Kidney (tissue), 14 donors: ENCODE data around the gene CEP57. TPM values are rescaled to one million over a fixed set of nuclear protein-coding genes. Genes with fewer than 3 reads are reported as not detected.

Experiments used
- DNase-seq, 5 donors: peaks; one replicate each; pipeline ENCODE4 v3.0.0-alpha.2; 2013 to 2020
- FAIRE-seq: peaks from 2 replicates; lab custom pipeline; 2012; peaks lifted over from hg19 to GRCh38; lab: Jason Lieb, UNC
- H3K27ac ChIP-seq, 2 donors: one replicate each; pipeline ENCODE4 v1.7.0; 2013; ENCODE audit warnings: low read depth in 2 of 2, low read length in 2 of 2, inconsistent platforms in 1 of 2
- H3K27me3 ChIP-seq: one replicate; pipeline ENCODE4 v1.7.1; 2013; ENCODE audit warnings: low read length, inconsistent platforms; ENCODE audit not compliant: control insufficient read depth, insufficient read depth
- H3K36me3 ChIP-seq, 3 donors: one replicate each; pipeline versions ENCODE4 v1.7.0 to v1.7.1; 2013; ENCODE audit warnings: low read length in 3 of 3, control low read depth in 1 of 3, inconsistent platforms in 1 of 3; ENCODE audit not compliant: insufficient read depth in 3 of 3, control insufficient read depth in 2 of 3
- H3K4me1 ChIP-seq, 3 donors: one replicate each; pipeline versions ENCODE4 v1.7.0 to v1.7.1; 2013; ENCODE audit warnings: low read length in 3 of 3, inconsistent platforms in 1 of 3, low read depth in 1 of 3; ENCODE audit not compliant: control insufficient read depth in 2 of 3, insufficient read depth in 2 of 3
- H3K4me3 ChIP-seq, 3 donors: one replicate each; pipeline versions ENCODE4 v1.7.0 to v1.8.1; 2013; ENCODE audit warnings: low read length in 3 of 3, control low read depth in 1 of 3, inconsistent platforms in 1 of 3
- H3K9ac ChIP-seq, 3 donors: one replicate each; pipeline versions ENCODE4 v1.7.0 to v1.7.1; 2013; ENCODE audit warnings: low read length in 3 of 3, control low read depth in 1 of 3, inconsistent platforms in 1 of 3
- H3K9me3 ChIP-seq, 3 donors: one replicate each; pipeline versions ENCODE4 v1.7.0 to v1.7.1; 2013; ENCODE audit warnings: low read length in 3 of 3, control low read depth in 1 of 3, inconsistent platforms in 1 of 3; ENCODE audit not compliant: control insufficient read depth in 2 of 3, insufficient read depth in 1 of 3
- intact Hi-C: fragments of 100-400 bp; cut with DNase I; formaldehyde crosslinking; loops from one replicate; pipeline ENCODE4 v1.11.1; 2022
- polyA plus RNA-seq: library from polyadenylated mRNA; stranded (reverse); fragments of 350-450 nt; fragmentation: Illumina TruSeq; extraction: RNeasy Lipid Tissue Mini Kit (QIAGEN cat#74804); gene quantifications from one replicate; pipeline ENCODE4 v1.2.3, GENCODE V29; 2014; ENCODE audit warnings: low read depth, low replicate concordance; ENCODE audit not compliant: insufficient read depth
- total RNA-seq: library from RNA; stranded (reverse); fragmentation: NEBNext Ultra II Directional; extraction: Animal tissue kit (Norgen Biotek cat#: 25700); gene quantifications from one replicate; pipeline ENCODE4 v1.2.1, GENCODE V29; 2021
- TF ChIP-seq, protein P1 (sequence below): IDR thresholded peaks from 3 replicates; pipeline ENCODE4 v1.5.1; 2012; ENCODE audit warnings: mild to moderate bottlenecking, moderate library complexity, borderline replicate concordance; ENCODE audit not compliant: insufficient read depth; ENCODE audit errors: extremely low read depth
- donor health status: control.
- donor health status: control.
- donor health status: control.
- donor health status: control.
- donor health status: control.
- donor health status: DM: yes; HTN: yes; CAD: no.
- donor health status: Normal renal cell carcinoma (clear cell type).

Gene CEP57
- total and polyA plus RNA-seq, 2 donors from 2014 or later, result 14.9 to 33.4 TPM

DNA sequence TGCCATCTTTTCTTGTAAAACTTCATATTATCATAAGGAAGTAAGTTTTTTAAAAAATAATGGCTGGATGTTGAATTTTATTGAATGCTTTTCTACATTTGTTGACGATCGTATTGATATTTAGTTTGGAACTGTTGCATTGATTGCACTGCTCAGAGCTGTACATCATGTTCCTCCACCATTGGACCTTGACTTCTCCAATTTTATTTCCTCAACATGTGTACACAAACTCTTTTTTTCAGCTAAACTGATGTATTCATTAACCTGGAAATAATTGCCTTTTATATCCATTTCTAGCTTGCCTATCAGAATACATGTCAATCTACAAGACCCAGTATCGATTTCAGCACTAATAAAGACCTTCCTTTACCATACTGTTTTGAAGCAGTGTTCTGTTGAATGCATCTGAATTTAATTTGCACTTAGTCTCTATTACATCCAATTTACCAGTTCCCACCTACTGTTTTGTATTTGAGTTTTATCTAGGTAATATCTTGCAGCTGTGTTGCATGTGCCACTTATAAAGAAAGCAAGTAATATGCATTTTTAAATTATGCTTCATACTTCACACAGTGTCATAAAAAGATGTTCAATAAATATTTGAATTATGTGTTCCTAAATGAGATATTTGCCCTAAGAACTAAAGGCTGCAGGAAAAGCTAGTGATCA is 5.5 kb downstream of the CEP57 start:
- DNase-seq, result no peak
- H3K9ac ChIP-seq, result no peak overlapping the region

DNA sequence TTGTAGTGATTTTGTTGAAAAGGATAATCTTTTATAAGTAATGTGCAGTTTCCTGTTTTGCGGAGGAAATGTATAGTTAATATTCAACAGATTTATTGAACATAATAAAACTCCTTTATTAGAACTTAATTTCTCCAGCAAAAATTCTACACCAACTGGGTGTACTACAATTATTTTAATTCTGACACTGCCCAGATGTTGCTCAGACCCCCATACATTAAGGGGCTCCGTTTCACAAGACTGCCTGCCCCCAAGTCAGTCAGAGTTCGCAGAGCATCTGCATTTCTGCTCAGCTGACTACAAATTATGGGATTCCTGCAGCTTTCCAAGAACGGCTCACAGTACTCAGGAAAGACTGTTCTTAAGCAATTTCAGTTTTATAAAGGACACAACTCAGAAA is 6.2 kb downstream of the CEP57 start:
- DNase-seq, result peak in 2 of 5 donors; percentile 37 to 73

More for the DNA sequence above, 5.5 kb downstream of the CEP57 start:
- peaks cover 0 to 5% (median 3%) of the 10 kb centered on the region in 3 donors for H3K4me1 ChIP-seq
- TF ChIP-seq, protein P1, sequence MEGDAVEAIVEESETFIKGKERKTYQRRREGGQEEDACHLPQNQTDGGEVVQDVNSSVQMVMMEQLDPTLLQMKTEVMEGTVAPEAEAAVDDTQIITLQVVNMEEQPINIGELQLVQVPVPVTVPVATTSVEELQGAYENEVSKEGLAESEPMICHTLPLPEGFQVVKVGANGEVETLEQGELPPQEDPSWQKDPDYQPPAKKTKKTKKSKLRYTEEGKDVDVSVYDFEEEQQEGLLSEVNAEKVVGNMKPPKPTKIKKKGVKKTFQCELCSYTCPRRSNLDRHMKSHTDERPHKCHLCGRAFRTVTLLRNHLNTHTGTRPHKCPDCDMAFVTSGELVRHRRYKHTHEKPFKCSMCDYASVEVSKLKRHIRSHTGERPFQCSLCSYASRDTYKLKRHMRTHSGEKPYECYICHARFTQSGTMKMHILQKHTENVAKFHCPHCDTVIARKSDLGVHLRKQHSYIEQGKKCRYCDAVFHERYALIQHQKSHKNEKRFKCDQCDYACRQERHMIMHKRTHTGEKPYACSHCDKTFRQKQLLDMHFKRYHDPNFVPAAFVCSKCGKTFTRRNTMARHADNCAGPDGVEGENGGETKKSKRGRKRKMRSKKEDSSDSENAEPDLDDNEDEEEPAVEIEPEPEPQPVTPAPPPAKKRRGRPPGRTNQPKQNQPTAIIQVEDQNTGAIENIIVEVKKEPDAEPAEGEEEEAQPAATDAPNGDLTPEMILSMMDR, result no peak
- H3K4me3 ChIP-seq, result no peak overlapping the region
- intact Hi-C loops, result no loop called here
- no peaks in the 10 kb centered on the region for H3K9me3 ChIP-seq
- H3K36me3 ChIP-seq, result peaks cover 0 to 7% (median 2%) of the 10 kb centered on the region in 3 donors
- H3K27me3 ChIP-seq, result no peaks in the 10 kb centered on the region
- no peak for FAIRE-seq
- no peak overlapping the region for H3K27ac ChIP-seq

DNA sequence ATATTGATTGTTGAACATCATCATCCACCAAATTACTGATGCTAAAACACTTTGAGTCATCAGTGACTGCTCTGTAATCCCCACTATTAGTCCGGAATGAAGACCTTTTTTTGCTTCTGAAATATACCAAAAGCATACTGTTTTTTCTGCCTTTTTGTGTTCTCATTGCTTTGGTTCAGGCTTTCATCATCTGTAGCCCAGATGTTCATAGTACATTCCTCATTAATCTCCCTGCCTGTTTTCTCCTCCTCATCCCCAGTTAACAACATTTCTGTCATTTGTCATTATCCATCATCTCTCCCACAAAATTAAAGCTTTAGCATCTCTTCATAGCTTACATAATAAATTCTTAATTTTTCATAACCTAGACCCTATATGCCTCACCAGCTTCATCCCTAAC is 9.2 kb downstream of the CEP57 start:
- H3K27me3 ChIP-seq, result no peaks in the 10 kb centered on the region
- H3K4me3 ChIP-seq, result no peak overlapping the region
- FAIRE-seq (no peak), DNase-seq (no peak)
- H3K4me1 ChIP-seq, result no peaks in the 10 kb centered on the region
- peaks cover 0 to 7% (median 2%) of the 10 kb centered on the region in 3 donors for H3K36me3 ChIP-seq
- H3K9ac ChIP-seq, result no peak overlapping the region
- no peaks in the 10 kb centered on the region for H3K9me3 ChIP-seq
- H3K27ac ChIP-seq, result no peak overlapping the region
- TF ChIP-seq, protein P1, result no peak
- intact Hi-C loops, result no loop called here

More for the DNA sequence above, 6.2 kb downstream of the CEP57 start:
- intact Hi-C loops, result no loop called here
- Histone ChIP-seq H3K9me3 (no peaks in the 10 kb centered on the region), H3K27ac (no peak overlapping the region), H3K27me3 (no peaks in the 10 kb centered on the region), H3K9ac (no peak overlapping the region), H3K4me1 (peaks cover 0 to 4% (median 3%) of the 10 kb centered on the region in 3 donors), H3K36me3 (peaks cover 0 to 7% (median 2%) of the 10 kb centered on the region in 3 donors), H3K4me3 (no peak overlapping the region)
- TF ChIP-seq, protein P1, result no peak
- no peak for FAIRE-seq
